Muscle of back (tissue), 11 donors: ENCODE data around the gene LSM4. TPM values are rescaled to one million over a fixed set of nuclear protein-coding genes. Genes with fewer than 3 reads are reported as not detected.

Source experiments
- DNase-seq, 3 donors: peaks; one replicate each; pipeline versions ENCODE4 v3.0.0 to v3.0.0-alpha.2; 2013
- polyA plus RNA-seq, 10 donors: library from polyadenylated mRNA; unstranded; fragments of 120-200 nt; gene quantifications; one replicate each; pipeline ENCODE4 v1.2.1, GENCODE V29; 2013; ENCODE audit not compliant: insufficient read length in 10 of 10

The LSM4 gene
- polyA plus RNA-seq, 10 donors = 65.1 to 100 (median 78.1) TPM

DNA sequence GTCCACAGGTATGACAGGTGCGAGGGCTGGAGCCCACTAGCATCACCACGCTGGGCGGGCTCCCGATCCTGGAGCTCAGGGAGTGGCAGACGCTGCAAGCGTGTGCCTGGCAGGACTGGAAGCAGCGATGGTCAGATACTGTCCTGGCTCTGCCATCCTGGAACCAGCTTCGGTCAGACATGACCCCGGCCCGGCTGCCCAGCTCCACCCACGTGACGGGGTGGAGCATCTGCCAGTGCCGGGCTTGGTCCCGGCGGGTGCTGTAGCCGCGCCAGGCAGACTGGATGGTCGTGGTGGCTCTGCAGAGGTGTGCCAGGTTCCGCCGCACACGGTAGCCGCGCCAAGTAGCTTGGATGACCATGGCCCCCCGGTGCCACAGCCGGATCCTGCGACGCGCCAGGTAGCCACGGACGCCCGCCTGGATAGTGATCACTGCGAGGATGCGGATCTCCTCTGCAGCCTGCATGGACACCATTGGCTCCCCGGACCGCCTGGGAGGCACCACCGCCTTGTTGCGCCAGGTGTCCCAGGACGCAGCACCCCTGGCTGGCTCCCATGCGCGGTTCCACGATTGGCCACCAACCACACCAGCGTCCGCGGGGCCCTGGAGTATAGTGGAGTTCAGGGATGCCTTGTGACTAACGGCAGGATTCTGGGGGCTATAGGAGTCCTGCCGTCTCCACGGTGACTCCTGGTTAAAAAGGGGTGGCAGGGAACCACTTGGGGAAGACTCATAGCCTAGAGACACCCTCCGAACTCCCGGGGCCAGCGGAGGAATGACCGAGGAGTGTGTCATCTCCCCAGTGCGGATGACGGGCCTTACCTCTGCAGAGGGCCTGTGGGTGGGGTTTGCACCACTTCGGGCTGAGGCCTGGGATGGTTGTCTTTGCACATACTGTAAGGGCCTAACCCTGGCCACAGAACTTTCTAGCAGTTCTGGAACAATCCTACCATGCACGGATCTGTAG lies 65.1 kb downstream of the LSM4 start:
- no peak for DNase-seq

Other genes starting within 250 kb of the LSM4 start
- 1 to 10 TPM in 1 of 10 donors, under 1 TPM in 9; 0.10 to 1.6 (median 0.39) TPM for gene IL12RB1, start 236.1 kb downstream of the LSM4 start, polyA plus RNA-seq
- 10 to 100 TPM in 1 of 10 donors, 1 to 10 TPM in 9; 5.7 to 13.6 (median 8.8) TPM for gene MAST3, start 225.3 kb downstream of the LSM4 start, polyA plus RNA-seq
- gene PIK3R2, start 169.9 kb downstream of the LSM4 start, polyA plus RNA-seq = 10 to 100 TPM; 35.8 to 49.1 (median 43.4) TPM
- gene IFI30, start 149.3 kb downstream of the LSM4 start, polyA plus RNA-seq = 1 to 10 TPM in 4 of 10 donors, under 1 TPM in 3, not detected in 3; 0.50 to 1.8 (median 1.1) TPM
- 1 to 10 TPM; 4.3 to 7.6 (median 5.2) TPM for gene MPV17L2, start 129.9 kb downstream of the LSM4 start, polyA plus RNA-seq
- gene RAB3A, start 119.0 kb downstream of the LSM4 start, polyA plus RNA-seq = 1 to 10 TPM; 2.4 to 4.3 (median 3.7) TPM
- gene PDE4C, start 96.6 kb downstream of the LSM4 start, polyA plus RNA-seq = 1 to 10 TPM in 9 of 10 donors, under 1 TPM in 1; 0.99 to 5.0 (median 2.7) TPM
- 1 to 10 TPM; 1.5 to 5.5 (median 3.0) TPM for gene IQCN, start 48.6 kb downstream of the LSM4 start, polyA plus RNA-seq
- gene JUND, start 41.5 kb downstream of the LSM4 start, polyA plus RNA-seq = 100 to 1,000 TPM in 7 of 10 donors, 10 to 100 TPM in 3; 78.2 to 184 (median 137) TPM
- gene PGPEP1, start 17.5 kb upstream of the LSM4 start, polyA plus RNA-seq = 10 to 100 TPM in 5 of 10 donors, 1 to 10 TPM in 5; 8.6 to 15.8 (median 10.2) TPM
- 1 to 10 TPM in 3 of 10 donors, under 1 TPM in 7; 0.26 to 1.8 (median 0.84) TPM for gene GDF15, start 63.1 kb upstream of the LSM4 start, polyA plus RNA-seq
- 1 to 10 TPM; 1.0 to 2.5 (median 1.5) TPM for gene LRRC25, start 74.5 kb upstream of the LSM4 start, polyA plus RNA-seq
- gene SSBP4, start 96.3 kb upstream of the LSM4 start, polyA plus RNA-seq = 100 to 1,000 TPM in 3 of 10 donors, 10 to 100 TPM in 7; 65.2 to 124 (median 96.0) TPM
- 100 to 1,000 TPM in 9 of 10 donors, 10 to 100 TPM in 1; 99.2 to 163 (median 127) TPM for gene ISYNA1, start 115.1 kb upstream of the LSM4 start, polyA plus RNA-seq
- gene ELL, start 199.0 kb upstream of the LSM4 start, polyA plus RNA-seq = 10 to 100 TPM; 12.2 to 17.7 (median 13.2) TPM
- gene FKBP8, start 220.5 kb upstream of the LSM4 start, polyA plus RNA-seq = 100 to 1,000 TPM in 8 of 10 donors, 10 to 100 TPM in 2; 80.2 to 170 (median 117) TPM
- gene KXD1, start 234.8 kb upstream of the LSM4 start, polyA plus RNA-seq = 10 to 100 TPM; 53.0 to 83.0 (median 63.7) TPM
- 1,000 to 10,000 TPM in 9 of 10 donors, 100 to 1,000 TPM in 1; 951 to 1,390 (median 1,097) TPM for gene UBA52, start 248.8 kb upstream of the LSM4 start, polyA plus RNA-seq